WTC11 (cell line): Measurements from ENCODE around the gene UBXN2A. TPM values are rescaled to one million over a fixed set of nuclear protein-coding genes. Genes with fewer than 3 reads are reported as not detected.

Experiments used
- ATF1 ChIP-seq: sonication (generic); formaldehyde crosslinking; IDR thresholded peaks from 2 replicates; pipeline ENCODE4 v1.8.1; 2023; ENCODE audit warnings: mild to moderate bottlenecking, moderate library complexity, missing genetic modification reagents
- GRHL2 ChIP-seq: fragments of 250-450 bp; sonication (Bioruptor Pico); IDR thresholded peaks from 2 replicates; pipeline ENCODE4 v1.8.0; 2022; ENCODE audit warnings: mild to moderate bottlenecking, moderate library complexity; ENCODE audit not compliant: insufficient replicate concordance, severe bottlenecking
- NR3C1 ChIP-seq: sonication (generic); formaldehyde crosslinking; conservative IDR thresholded peaks from 2 replicates; pipeline ENCODE4 v1.8.1; 2023; ENCODE audit warnings: low read depth, mild to moderate bottlenecking, missing genetic modification reagents
- OVOL2 ChIP-seq: fragments of 250-450 bp; sonication (Bioruptor Pico); IDR thresholded peaks from 2 replicates; pipeline ENCODE4 v1.9.0; 2021; ENCODE audit warnings: mild to moderate bottlenecking, borderline replicate concordance
- SMAD4 ChIP-seq: sonication (generic); formaldehyde crosslinking; IDR thresholded peaks from 2 replicates; pipeline ENCODE4 v1.8.0; 2022; ENCODE audit warnings: mild to moderate bottlenecking, missing genetic modification reagents
- SOX15 ChIP-seq: fragments of 250-450 bp; sonication (Bioruptor Pico); IDR thresholded peaks from 2 replicates; pipeline ENCODE4 v1.9.0; 2021; ENCODE audit warnings: mild to moderate bottlenecking
- ZNF219 ChIP-seq: sonication (generic); formaldehyde crosslinking; IDR thresholded peaks from 2 replicates; pipeline ENCODE4 v1.8.0; 2023; ENCODE audit warnings: missing genetic modification reagents, mild to moderate bottlenecking, borderline replicate concordance
- ZNF232 ChIP-seq: sonication (generic); formaldehyde crosslinking; IDR thresholded peaks from 2 replicates; pipeline ENCODE4 v1.8.0; 2022; ENCODE audit warnings: mild to moderate bottlenecking, missing genetic modification reagents
- ZNF416 ChIP-seq: fragments of 250-450 bp; sonication (Bioruptor Pico); IDR thresholded peaks from 2 replicates; pipeline ENCODE4 v1.9.0; 2021; ENCODE audit warnings: mild to moderate bottlenecking, inconsistent platforms
- total RNA-seq: library from RNA; stranded (reverse); gene quantifications from 3 replicates; pipeline ENCODE4 v1.2.3, GENCODE V29; 2021
- TF ChIP-seq, protein P1 (sequence below): sonication (generic); formaldehyde crosslinking; IDR thresholded peaks from 2 replicates; pipeline ENCODE4 v1.8.1; 2022; ENCODE audit warnings: mild to moderate bottlenecking, missing genetic modification reagents, moderate library complexity, borderline replicate concordance
- TF ChIP-seq, protein P2 (sequence below): fragments of 250-450 bp; sonication (Bioruptor Pico); IDR thresholded peaks from 2 replicates; pipeline ENCODE4 v1.9.0; 2021; ENCODE audit warnings: moderate library complexity, mild to moderate bottlenecking, inconsistent platforms, borderline replicate concordance
- TF ChIP-seq, protein P3 (sequence below): fragments of 250-450 bp; sonication (Bioruptor Pico); IDR thresholded peaks from 2 replicates; pipeline ENCODE4 v1.9.0; 2021; ENCODE audit warnings: mild to moderate bottlenecking
- TF ChIP-seq, protein P4 (sequence below): sonication (generic); formaldehyde crosslinking; conservative IDR thresholded peaks from 2 replicates; pipeline ENCODE4 v1.8.1; 2022; ENCODE audit warnings: mild to moderate bottlenecking, missing genetic modification reagents
- TF ChIP-seq, protein P5 (sequence below): sonication (generic); formaldehyde crosslinking; IDR thresholded peaks from 2 replicates; pipeline ENCODE4 v1.8.1; 2022; ENCODE audit warnings: missing genetic modification reagents, borderline replicate concordance
- TF ChIP-seq, protein P6 (sequence below): sonication (generic); formaldehyde crosslinking; IDR thresholded peaks from 2 replicates; pipeline ENCODE4 v1.8.1; 2022; ENCODE audit warnings: mild to moderate bottlenecking, moderate library complexity, missing genetic modification reagents
- TF ChIP-seq, protein P7 (sequence below): fragments of 250-450 bp; sonication (Bioruptor Pico); IDR thresholded peaks from 2 replicates; pipeline ENCODE4 v1.9.0; 2021; ENCODE audit warnings: mild to moderate bottlenecking
- TF ChIP-seq, protein P8 (sequence below): sonication (generic); formaldehyde crosslinking; IDR thresholded peaks from 2 replicates; pipeline ENCODE4 v1.8.1; 2022; ENCODE audit warnings: low read depth, mild to moderate bottlenecking, moderate library complexity, missing genetic modification reagents, borderline replicate concordance
- TF ChIP-seq, protein P9 (sequence below): sonication (generic); formaldehyde crosslinking; IDR thresholded peaks from 2 replicates; pipeline ENCODE4 v1.8.1; 2023; ENCODE audit warnings: mild to moderate bottlenecking, missing genetic modification reagents, borderline replicate concordance
- TF ChIP-seq, protein P10 (sequence below): sonication (generic); formaldehyde crosslinking; IDR thresholded peaks from 2 replicates; pipeline ENCODE4 v1.8.1; 2023; ENCODE audit warnings: mild to moderate bottlenecking, missing genetic modification reagents, moderate library complexity

The UBXN2A gene
- total RNA-seq, 1 experiment from 2014 or later = 16.8 TPM

DNA sequence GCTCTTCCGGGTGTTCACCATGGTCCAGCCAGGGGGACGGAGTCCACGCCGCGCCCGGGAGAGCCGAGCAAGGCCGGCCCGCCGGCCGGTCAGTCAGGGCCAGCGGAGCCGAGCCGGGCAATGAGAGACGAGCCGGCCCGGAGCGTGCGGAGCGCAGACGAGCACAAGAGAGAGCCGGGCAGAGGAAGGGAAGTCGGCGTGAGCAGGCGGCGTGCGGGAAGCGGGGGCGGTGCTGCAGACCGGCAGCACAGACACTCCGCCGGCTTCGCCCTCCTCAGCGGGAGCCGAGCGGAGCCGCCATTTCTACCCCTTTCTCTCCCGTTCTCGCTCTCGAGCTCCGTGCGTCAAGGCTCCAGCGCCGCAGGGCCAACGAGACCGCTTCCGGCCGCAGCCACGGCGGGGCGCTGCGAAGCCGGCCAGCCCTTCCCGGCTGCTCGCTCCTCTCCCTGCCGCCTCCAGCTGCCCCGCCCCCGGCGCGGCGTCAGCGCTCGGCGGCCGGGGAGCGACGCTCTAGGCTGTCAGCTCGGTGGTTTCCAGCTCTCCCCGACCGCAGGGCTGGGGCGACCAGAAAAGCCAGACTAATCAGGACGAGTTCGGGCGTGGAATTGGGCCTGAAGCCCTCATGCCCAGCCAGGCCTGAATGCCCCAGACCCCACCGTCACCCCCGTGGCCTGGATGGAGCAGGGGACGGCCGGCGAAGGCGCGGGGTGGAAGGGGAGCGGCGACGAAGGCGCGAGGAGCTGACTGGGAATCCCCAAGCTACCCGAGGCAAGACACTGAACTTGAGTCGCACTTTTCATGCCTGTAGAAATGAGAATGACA is 13.3 kb upstream of the UBXN2A start, which contains the start of gene ATAD2B (continued):
- TF ChIP-seq, protein P1, sequence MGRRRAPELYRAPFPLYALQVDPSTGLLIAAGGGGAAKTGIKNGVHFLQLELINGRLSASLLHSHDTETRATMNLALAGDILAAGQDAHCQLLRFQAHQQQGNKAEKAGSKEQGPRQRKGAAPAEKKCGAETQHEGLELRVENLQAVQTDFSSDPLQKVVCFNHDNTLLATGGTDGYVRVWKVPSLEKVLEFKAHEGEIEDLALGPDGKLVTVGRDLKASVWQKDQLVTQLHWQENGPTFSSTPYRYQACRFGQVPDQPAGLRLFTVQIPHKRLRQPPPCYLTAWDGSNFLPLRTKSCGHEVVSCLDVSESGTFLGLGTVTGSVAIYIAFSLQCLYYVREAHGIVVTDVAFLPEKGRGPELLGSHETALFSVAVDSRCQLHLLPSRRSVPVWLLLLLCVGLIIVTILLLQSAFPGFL (CRISPR knock-in tag) = peak; percentile 38; the same call in 1 of the 2 replicates
- TF ChIP-seq SOX15 (CRISPR knock-in tag) (no peak), OVOL2 (no peak), SMAD4 (CRISPR knock-in tag) (no peak), ZNF232 (peak; percentile 87; the same call in 1 of the 2 replicates), GRHL2 (CRISPR knock-in tag) (no peak), ZNF416 (CRISPR knock-in tag) (no peak), ZNF219 (CRISPR knock-in tag) (0 out of 2 replicates have a peak, but pooled peaks have one; percentile 1), NR3C1 (CRISPR knock-in tag) (0 out of 2 replicates have a peak, but pooled peaks have one; percentile 56), ATF1 (CRISPR knock-in tag) (no peak)
- TF ChIP-seq, protein P2, sequence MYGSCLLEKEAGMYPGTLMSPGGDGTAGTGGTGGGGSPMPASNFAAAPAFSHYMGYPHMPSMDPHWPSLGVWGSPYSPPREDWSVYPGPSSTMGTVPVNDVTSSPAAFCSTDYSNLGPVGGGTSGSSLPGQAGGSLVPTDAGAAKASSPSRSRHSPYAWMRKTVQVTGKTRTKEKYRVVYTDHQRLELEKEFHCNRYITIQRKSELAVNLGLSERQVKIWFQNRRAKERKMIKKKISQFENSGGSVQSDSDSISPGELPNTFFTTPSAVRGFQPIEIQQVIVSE (CRISPR knock-in tag) = no peak
- TF ChIP-seq, protein P3, sequence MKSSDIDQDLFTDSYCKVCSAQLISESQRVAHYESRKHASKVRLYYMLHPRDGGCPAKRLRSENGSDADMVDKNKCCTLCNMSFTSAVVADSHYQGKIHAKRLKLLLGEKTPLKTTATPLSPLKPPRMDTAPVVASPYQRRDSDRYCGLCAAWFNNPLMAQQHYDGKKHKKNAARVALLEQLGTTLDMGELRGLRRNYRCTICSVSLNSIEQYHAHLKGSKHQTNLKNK (CRISPR knock-in tag) = no peak
- TF ChIP-seq, protein P4, sequence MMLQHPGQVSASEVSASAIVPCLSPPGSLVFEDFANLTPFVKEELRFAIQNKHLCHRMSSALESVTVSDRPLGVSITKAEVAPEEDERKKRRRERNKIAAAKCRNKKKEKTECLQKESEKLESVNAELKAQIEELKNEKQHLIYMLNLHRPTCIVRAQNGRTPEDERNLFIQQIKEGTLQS (CRISPR knock-in tag) = no peak
- TF ChIP-seq, protein P5, sequence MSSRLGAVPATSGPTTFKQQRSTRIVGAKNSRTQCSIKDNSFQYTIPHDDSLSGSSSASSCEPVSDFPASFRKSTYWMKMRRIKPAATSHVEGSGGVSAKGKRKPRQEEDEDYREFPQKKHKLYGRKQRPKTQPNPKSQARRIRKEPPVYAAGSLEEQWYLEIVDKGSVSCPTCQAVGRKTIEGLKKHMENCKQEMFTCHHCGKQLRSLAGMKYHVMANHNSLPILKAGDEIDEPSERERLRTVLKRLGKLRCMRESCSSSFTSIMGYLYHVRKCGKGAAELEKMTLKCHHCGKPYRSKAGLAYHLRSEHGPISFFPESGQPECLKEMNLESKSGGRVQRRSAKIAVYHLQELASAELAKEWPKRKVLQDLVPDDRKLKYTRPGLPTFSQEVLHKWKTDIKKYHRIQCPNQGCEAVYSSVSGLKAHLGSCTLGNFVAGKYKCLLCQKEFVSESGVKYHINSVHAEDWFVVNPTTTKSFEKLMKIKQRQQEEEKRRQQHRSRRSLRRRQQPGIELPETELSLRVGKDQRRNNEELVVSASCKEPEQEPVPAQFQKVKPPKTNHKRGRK (CRISPR knock-in tag) = no peak
- TF ChIP-seq, protein P6, sequence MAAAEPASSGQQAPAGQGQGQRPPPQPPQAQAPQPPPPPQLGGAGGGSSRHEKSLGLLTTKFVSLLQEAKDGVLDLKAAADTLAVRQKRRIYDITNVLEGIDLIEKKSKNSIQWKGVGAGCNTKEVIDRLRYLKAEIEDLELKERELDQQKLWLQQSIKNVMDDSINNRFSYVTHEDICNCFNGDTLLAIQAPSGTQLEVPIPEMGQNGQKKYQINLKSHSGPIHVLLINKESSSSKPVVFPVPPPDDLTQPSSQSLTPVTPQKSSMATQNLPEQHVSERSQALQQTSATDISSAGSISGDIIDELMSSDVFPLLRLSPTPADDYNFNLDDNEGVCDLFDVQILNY (CRISPR knock-in tag) = peak; percentile 86; the same call in 1 of the 2 replicates
- TF ChIP-seq, protein P7, sequence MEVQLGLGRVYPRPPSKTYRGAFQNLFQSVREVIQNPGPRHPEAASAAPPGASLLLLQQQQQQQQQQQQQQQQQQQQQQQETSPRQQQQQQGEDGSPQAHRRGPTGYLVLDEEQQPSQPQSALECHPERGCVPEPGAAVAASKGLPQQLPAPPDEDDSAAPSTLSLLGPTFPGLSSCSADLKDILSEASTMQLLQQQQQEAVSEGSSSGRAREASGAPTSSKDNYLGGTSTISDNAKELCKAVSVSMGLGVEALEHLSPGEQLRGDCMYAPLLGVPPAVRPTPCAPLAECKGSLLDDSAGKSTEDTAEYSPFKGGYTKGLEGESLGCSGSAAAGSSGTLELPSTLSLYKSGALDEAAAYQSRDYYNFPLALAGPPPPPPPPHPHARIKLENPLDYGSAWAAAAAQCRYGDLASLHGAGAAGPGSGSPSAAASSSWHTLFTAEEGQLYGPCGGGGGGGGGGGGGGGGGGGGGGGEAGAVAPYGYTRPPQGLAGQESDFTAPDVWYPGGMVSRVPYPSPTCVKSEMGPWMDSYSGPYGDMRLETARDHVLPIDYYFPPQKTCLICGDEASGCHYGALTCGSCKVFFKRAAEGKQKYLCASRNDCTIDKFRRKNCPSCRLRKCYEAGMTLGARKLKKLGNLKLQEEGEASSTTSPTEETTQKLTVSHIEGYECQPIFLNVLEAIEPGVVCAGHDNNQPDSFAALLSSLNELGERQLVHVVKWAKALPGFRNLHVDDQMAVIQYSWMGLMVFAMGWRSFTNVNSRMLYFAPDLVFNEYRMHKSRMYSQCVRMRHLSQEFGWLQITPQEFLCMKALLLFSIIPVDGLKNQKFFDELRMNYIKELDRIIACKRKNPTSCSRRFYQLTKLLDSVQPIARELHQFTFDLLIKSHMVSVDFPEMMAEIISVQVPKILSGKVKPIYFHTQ = no peak
- TF ChIP-seq, protein P8, sequence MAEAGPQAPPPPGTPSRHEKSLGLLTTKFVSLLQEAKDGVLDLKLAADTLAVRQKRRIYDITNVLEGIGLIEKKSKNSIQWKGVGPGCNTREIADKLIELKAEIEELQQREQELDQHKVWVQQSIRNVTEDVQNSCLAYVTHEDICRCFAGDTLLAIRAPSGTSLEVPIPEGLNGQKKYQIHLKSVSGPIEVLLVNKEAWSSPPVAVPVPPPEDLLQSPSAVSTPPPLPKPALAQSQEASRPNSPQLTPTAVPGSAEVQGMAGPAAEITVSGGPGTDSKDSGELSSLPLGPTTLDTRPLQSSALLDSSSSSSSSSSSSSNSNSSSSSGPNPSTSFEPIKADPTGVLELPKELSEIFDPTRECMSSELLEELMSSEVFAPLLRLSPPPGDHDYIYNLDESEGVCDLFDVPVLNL = no peak
- TF ChIP-seq, protein P9, sequence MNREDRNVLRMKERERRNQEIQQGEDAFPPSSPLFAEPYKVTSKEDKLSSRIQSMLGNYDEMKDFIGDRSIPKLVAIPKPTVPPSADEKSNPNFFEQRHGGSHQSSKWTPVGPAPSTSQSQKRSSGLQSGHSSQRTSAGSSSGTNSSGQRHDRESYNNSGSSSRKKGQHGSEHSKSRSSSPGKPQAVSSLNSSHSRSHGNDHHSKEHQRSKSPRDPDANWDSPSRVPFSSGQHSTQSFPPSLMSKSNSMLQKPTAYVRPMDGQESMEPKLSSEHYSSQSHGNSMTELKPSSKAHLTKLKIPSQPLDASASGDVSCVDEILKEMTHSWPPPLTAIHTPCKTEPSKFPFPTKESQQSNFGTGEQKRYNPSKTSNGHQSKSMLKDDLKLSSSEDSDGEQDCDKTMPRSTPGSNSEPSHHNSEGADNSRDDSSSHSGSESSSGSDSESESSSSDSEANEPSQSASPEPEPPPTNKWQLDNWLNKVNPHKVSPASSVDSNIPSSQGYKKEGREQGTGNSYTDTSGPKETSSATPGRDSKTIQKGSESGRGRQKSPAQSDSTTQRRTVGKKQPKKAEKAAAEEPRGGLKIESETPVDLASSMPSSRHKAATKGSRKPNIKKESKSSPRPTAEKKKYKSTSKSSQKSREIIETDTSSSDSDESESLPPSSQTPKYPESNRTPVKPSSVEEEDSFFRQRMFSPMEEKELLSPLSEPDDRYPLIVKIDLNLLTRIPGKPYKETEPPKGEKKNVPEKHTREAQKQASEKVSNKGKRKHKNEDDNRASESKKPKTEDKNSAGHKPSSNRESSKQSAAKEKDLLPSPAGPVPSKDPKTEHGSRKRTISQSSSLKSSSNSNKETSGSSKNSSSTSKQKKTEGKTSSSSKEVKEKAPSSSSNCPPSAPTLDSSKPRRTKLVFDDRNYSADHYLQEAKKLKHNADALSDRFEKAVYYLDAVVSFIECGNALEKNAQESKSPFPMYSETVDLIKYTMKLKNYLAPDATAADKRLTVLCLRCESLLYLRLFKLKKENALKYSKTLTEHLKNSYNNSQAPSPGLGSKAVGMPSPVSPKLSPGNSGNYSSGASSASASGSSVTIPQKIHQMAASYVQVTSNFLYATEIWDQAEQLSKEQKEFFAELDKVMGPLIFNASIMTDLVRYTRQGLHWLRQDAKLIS (CRISPR knock-in tag) = peak; percentile 95
- TF ChIP-seq, protein P10, sequence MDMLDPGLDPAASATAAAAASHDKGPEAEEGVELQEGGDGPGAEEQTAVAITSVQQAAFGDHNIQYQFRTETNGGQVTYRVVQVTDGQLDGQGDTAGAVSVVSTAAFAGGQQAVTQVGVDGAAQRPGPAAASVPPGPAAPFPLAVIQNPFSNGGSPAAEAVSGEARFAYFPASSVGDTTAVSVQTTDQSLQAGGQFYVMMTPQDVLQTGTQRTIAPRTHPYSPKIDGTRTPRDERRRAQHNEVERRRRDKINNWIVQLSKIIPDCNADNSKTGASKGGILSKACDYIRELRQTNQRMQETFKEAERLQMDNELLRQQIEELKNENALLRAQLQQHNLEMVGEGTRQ (CRISPR knock-in tag) = peak; percentile 48
